ENCODE measurements around the gene NKIRAS2. TPM values are rescaled to one million over a fixed set of nuclear protein-coding genes. Genes with fewer than 3 reads are reported as not detected.

NKIRAS2 gene
- total and polyA plus RNA-seq, 2 of the 13 experiments (the other 11 are each of a cell fraction or from before 2014, with no cell fraction given), result 27.9 to 42.0 TPM

- peak; percentile 63; the same call in 1 of the 2 replicates for TF ChIP-seq ZNF574 (CRISPR knock-in tag; IDR thresholded peaks at IDR 0.05)
- TF ChIP-seq UBTF (CRISPR knock-in tag; IDR thresholded peaks at IDR 0.05), result peak; percentile 65; the same call in 1 of the 2 replicates
- TF ChIP-seq MXD3 (CRISPR knock-in tag; IDR thresholded peaks at IDR 0.05), result no peak; the same call in 1 of the 2 replicates
- TF ChIP-seq BCL6 (CRISPR knock-in tag; IDR thresholded peaks at IDR 0.05), result 0 out of 2 replicates have a peak, but pooled peaks have one; percentile 18
- TF ChIP-seq SNAPC2 (CRISPR knock-in tag; IDR thresholded peaks at IDR 0.05), result no peak
- TF ChIP-seq RFXAP (CRISPR knock-in tag; IDR thresholded peaks at IDR 0.05; ENCODE audit: borderline replicate concordance), result no peak
- no peak for TF ChIP-seq ZNF207 (IDR thresholded peaks at IDR 0.05; ENCODE audit: borderline replicate concordance)
- no peak for TF ChIP-seq NCOA5 (CRISPR knock-in tag; IDR thresholded peaks at IDR 0.05)
- TF ChIP-seq POGK (CRISPR knock-in tag; conservative IDR thresholded peaks at IDR 0.05), result no peak
- 0 out of 2 replicates have a peak, but pooled peaks have one; percentile 46 for TF ChIP-seq ZNF101 (CRISPR knock-in tag; IDR thresholded peaks at IDR 0.05; ENCODE audit: borderline replicate concordance, low read depth)
- 0 out of 2 replicates have a peak, but pooled peaks have one; percentile 34 for TF ChIP-seq ZNF556 (CRISPR knock-in tag; IDR thresholded peaks at IDR 0.05; ENCODE audit: borderline replicate concordance)
- TF ChIP-seq ZNF138 (CRISPR knock-in tag; IDR thresholded peaks at IDR 0.05; ENCODE audit: low read depth), result no peak; the same call in 1 of the 2 replicates
- no peak for TF ChIP-seq ZFP82 (CRISPR knock-in tag; IDR thresholded peaks at IDR 0.05; ENCODE audit: borderline replicate concordance)
- TF ChIP-seq EED (CRISPR knock-in tag; IDR thresholded peaks at IDR 0.05), result no peak
- TF ChIP-seq NAIF1 (CRISPR knock-in tag; IDR thresholded peaks at IDR 0.05; ENCODE audit: borderline replicate concordance), result no peak
- TF ChIP-seq KDM1A (CRISPR knock-in tag; IDR thresholded peaks at IDR 0.05), result peak; percentile 53; the same call in 1 of the 2 replicates
- TF ChIP-seq MZF1 (CRISPR knock-in tag; IDR thresholded peaks at IDR 0.05; ENCODE audit: borderline replicate concordance), result no peak
- no peak for TF ChIP-seq HNRNPH1 (optimal IDR thresholded peaks at IDR 0.05; ENCODE audit: low read depth, low read length)
- no peak for TF ChIP-seq HCFC1 (IDR thresholded peaks at IDR 0.05; ENCODE audit: low read depth, low read length)
- TF ChIP-seq TCF7 (IDR thresholded peaks at IDR 0.05; ENCODE audit: low read depth), result peak; percentile 7; the same call in 1 of the 2 replicates
- no peak for TF ChIP-seq JUND (CRISPR knock-in tag; IDR thresholded peaks at IDR 0.05)
- peak; percentile 79; the same call in 1 of the 2 replicates for TF ChIP-seq KDM5B (CRISPR knock-in tag; IDR thresholded peaks at IDR 0.05; ENCODE audit: borderline replicate concordance)
Observed at GRCh38 chr17:42027961-42028790, 8.3 kb downstream of the NKIRAS2 start (continued).

Measured in HepG2 (cell line).